ENCODE results near the gene CCNT1.

- no peak for TF ChIP-seq GABPA (IDR thresholded peaks at IDR 0.05 in 1 of 2, conservative IDR thresholded peaks at IDR 0.05 in 1 of 2)
- TF ChIP-seq CTCF (IDR thresholded peaks at IDR 0.05; ENCODE audit: low read depth, low read length, missing input control), result no peak
- no peak for TF ChIP-seq REST (IDR thresholded peaks at IDR 0.05)
- TF ChIP-seq FOXA1 (IDR thresholded peaks at IDR 0.05), result no peak
- TF ChIP-seq ATF3 (IDR thresholded peaks at IDR 0.05), result no peak
- no peak for TF ChIP-seq RAD21 (IDR thresholded peaks at IDR 0.05)
- no peak for TF ChIP-seq JUND (IDR thresholded peaks at IDR 0.05)
- TF ChIP-seq MAX (IDR thresholded peaks at IDR 0.05), result no peak
- no peak for TF ChIP-seq SP1 (IDR thresholded peaks at IDR 0.05)
- TF ChIP-seq ZBTB33 (IDR thresholded peaks at IDR 0.05), result no peak
- TF ChIP-seq HNF4A (conservative IDR thresholded peaks at IDR 0.05), result no peak
Measured at GRCh38 chr12:48678551-48679185, 37.8 kb downstream of the CCNT1 start.
